PC-3 (cell line): ENCODE results near the gene THADA. TPM values are rescaled to one million over a fixed set of nuclear protein-coding genes. Genes with fewer than 3 reads are reported as not detected.

ENCODE experiments used
- ATAC-seq: fragments of 200-7000 bp; cut with Tn5 transposase; 2 replicates; pipeline ENCODE4 v1.9.1; 2020; ENCODE audit warnings: mild to moderate bottlenecking, moderate library complexity
- BruUV-seq: library from RNA; stranded (reverse); fragments of 400-500 nt; replicated peaks from 2 replicates; lab custom pipeline; 2021; lab: Mats Ljungman, UMichigan
- CTCF ChIA-PET: fragments of 300-600 bp; sonication (Branson Sonifier 250); formaldehyde crosslinking; loops from one replicate; lab custom pipeline; 2022; ENCODE audit warnings: antibody characterized with exemption; lab: Charles Lee
- POLR2A ChIA-PET: fragments of 300-600 bp; sonication (Branson Sonifier 250); formaldehyde crosslinking; loops from one replicate; lab custom pipeline; 2022; ENCODE audit warnings: antibody characterized with exemption; ENCODE audit not compliant: unreplicated experiment; lab: Charles Lee
- DNase-seq: peaks from one replicate; pipeline ENCODE4 v3.0.0-alpha.2; 2015
- H2AFZ ChIP-seq: fragments of 300-600 bp; sonication (generic); 2 replicates; pipeline ENCODE4 v1.6.0; 2016; ENCODE audit warnings: antibody characterized with exemption, low read length
- H3F3A ChIP-seq: fragments of 300-600 bp; sonication (generic); one replicate; pipeline ENCODE4 v1.6.0; 2017; ENCODE audit warnings: antibody characterized with exemption, low read length, control low read depth, mild to moderate bottlenecking; ENCODE audit not compliant: unreplicated experiment
- H3K27ac ChIP-seq: fragments of 300-600 bp; sonication (generic); 2 replicates; pipeline ENCODE4 v1.5.1; 2016; ENCODE audit warnings: mild to moderate bottlenecking, low read length
- H3K27me3 ChIP-seq: fragments of 300-600 bp; sonication (generic); 2 replicates; pipeline ENCODE4 v1.6.1; 2016; ENCODE audit warnings: low read length, mixed read lengths
- H3K36me3 ChIP-seq: fragments of 300-600 bp; sonication (generic); 2 replicates; pipeline ENCODE4 v1.6.1; 2016; ENCODE audit warnings: low read depth, mixed run types, low read length, mixed read lengths
- H3K4me1 ChIP-seq: fragments of 300-600 bp; sonication (generic); 2 replicates; pipeline ENCODE4 v1.5.1; 2016; ENCODE audit warnings: low read length; ENCODE audit not compliant: insufficient read depth
- H3K4me2 ChIP-seq: fragments of 300-600 bp; sonication (generic); 2 replicates; pipeline ENCODE4 v1.6.0; 2016; ENCODE audit warnings: low read length
- H3K4me3 ChIP-seq: fragments of 300-600 bp; sonication (generic); 2 replicates; pipeline ENCODE4 v1.5.1; 2016; ENCODE audit warnings: mild to moderate bottlenecking, low read length, mixed read lengths
- H3K79me2 ChIP-seq: fragments of 300-600 bp; sonication (generic); 2 replicates; pipeline ENCODE4 v1.6.1; 2017; ENCODE audit warnings: low read length, mixed read lengths
- H3K9ac ChIP-seq: fragments of 300-600 bp; sonication (generic); 2 replicates; pipeline ENCODE4 v1.6.0; 2016; ENCODE audit warnings: mild to moderate bottlenecking, low read length
- H3K9me2 ChIP-seq: fragments of 300-600 bp; sonication (generic); replicated peaks from 2 replicates; pipeline ENCODE4 v1.6.1; 2016; ENCODE audit warnings: mixed run types, low read length, mixed read lengths
- H3K9me3 ChIP-seq: fragments of 300-600 bp; sonication (generic); 2 replicates; pipeline ENCODE4 v1.6.1; 2016; ENCODE audit warnings: low read length, mixed read lengths
- H4K20me1 ChIP-seq: fragments of 300-600 bp; sonication (generic); 2 replicates; pipeline ENCODE4 v1.6.1; 2016; ENCODE audit warnings: low read length, mixed read lengths
- CTCF ChIP-seq: fragments of 300-600 bp; sonication (generic); conservative IDR thresholded peaks from 2 replicates; pipeline ENCODE4 v1.5.1; 2017; ENCODE audit warnings: antibody characterized with exemption, low read depth, mild to moderate bottlenecking, low read length
- EZH2 ChIP-seq: fragments of 300-600 bp; sonication (generic); IDR thresholded peaks from one replicate; pipeline ENCODE4 v1.6.1; 2017; ENCODE audit warnings: antibody characterized with exemption, mild to moderate bottlenecking, low read length; ENCODE audit not compliant: unreplicated experiment
- EZH2phosphoT487 ChIP-seq: fragments of 300-600 bp; sonication (generic); IDR thresholded peaks from 2 replicates; pipeline ENCODE4 v1.6.1; 2018; ENCODE audit warnings: mild to moderate bottlenecking, antibody characterized with exemption, low read length, borderline replicate concordance
- intact Hi-C: fragments of 100-400 bp; cut with micrococcal nuclease; formaldehyde crosslinking; loops from 2 replicates; pipeline ENCODE4 v1.9.0; 2023
- total RNA-seq: library from RNA; depleted of rRNA; stranded (reverse); fragments of >200 nt; gene quantifications from 2 replicates; pipeline ENCODE4 v1.2.3, GENCODE V29; 2014

The THADA gene
- total RNA-seq, 1 experiment from 2014 or later: 33.6 TPM

GRCh38 chr2:43609290-43609918 lies 13.6 kb upstream of the THADA start:
- Histone ChIP-seq H3K27me3 (no peaks in the 10 kb centered on the region), H3K79me2 (no peaks in the 10 kb centered on the region), H4K20me1 (no peaks in the 10 kb centered on the region), H3K9me2 (no peaks in the 10 kb centered on the region), H3F3A (no peaks in the 10 kb centered on the region), H3K9me3 (no peaks in the 10 kb centered on the region), H3K9ac (no peak overlapping the region), H3K27ac (no peak overlapping the region), H3K4me3 (no peak overlapping the region), H3K4me2 (no peak overlapping the region), H2AFZ (no peak overlapping the region), H3K4me1 (no peaks in the 10 kb centered on the region), H3K36me3 (no peaks in the 10 kb centered on the region)
- intact Hi-C loops: loop anchor here (1.0 to 5.0 kb wide), 2 partner anchors 750 to 782 kb away; no protein-coding TSS in a partner anchor
- ChIA-PET POLR2A (interaction anchor here (0.6 kb wide), 1 partner anchor 99 kb away, joined by 3 read pairs; no protein-coding TSS in a partner anchor), CTCF (no interaction called here)
- no TSS peak for BruUV-seq
- DNase-seq (peak; percentile 74), ATAC-seq (peak; percentile 74)
- TF ChIP-seq EZH2 (no peak), CTCF (peak; percentile 84)

GRCh38 chr2:43605851-43606250 lies 10.0 kb upstream of the THADA start:
- no peaks in the 10 kb centered on the region for H3K4me1 ChIP-seq
- no peak overlapping the region for H3K9ac ChIP-seq
- H3K27ac ChIP-seq: no peak overlapping the region
- no TSS peak for BruUV-seq
- H4K20me1 ChIP-seq: no peaks in the 10 kb centered on the region
- H2AFZ ChIP-seq: no peak overlapping the region
- H3K9me2 ChIP-seq: no peaks in the 10 kb centered on the region
- TF ChIP-seq CTCF (no peak), EZH2 (no peak), EZH2phosphoT487 (no peak)
- no peak for ATAC-seq
- no peak overlapping the region for H3K4me3 ChIP-seq
- H3K4me2 ChIP-seq: no peak overlapping the region
- no peaks in the 10 kb centered on the region for H3F3A ChIP-seq
- POLR2A ChIA-PET: no interaction called here
- H3K9me3 ChIP-seq: no peaks in the 10 kb centered on the region
- CTCF ChIA-PET: interaction anchor here (0.5 to 1.2 kb wide), 2 partner anchors 9 to 210 kb away, joined by 3 to 8 read pairs; no protein-coding TSS in a partner anchor
- peak; percentile 14 for DNase-seq
- no peaks in the 10 kb centered on the region for H3K79me2 ChIP-seq
- no peaks in the 10 kb centered on the region for H3K36me3 ChIP-seq
- H3K27me3 ChIP-seq: no peaks in the 10 kb centered on the region
- intact Hi-C loops: loop anchor here (5.0 kb wide), 1 partner anchor 779 kb away; no protein-coding TSS in a partner anchor

- no peak overlapping the region for H3K9ac ChIP-seq
- POLR2A ChIA-PET: interaction anchor here (0.6 to 1.1 kb wide), 2 partner anchors 9 to 346 kb away, joined by 3 to 4 read pairs; partner anchors contain the start of gene THADA
- no peak for TF ChIP-seq EZH2phosphoT487
- no peak for TF ChIP-seq EZH2
- peak; percentile 76 for TF ChIP-seq CTCF
These were observed 9.3 kb upstream of the THADA start for GRCh38 chr2:43605079-43605655.

More at GRCh38 chr2:43605079-43605655, 9.3 kb upstream of the THADA start:
- H3K4me3 ChIP-seq: no peak overlapping the region
- H2AFZ ChIP-seq: no peak overlapping the region
- intact Hi-C loops: loop anchor here (5.0 kb wide), 1 partner anchor 778 kb away; no protein-coding TSS in a partner anchor
- H3K36me3 ChIP-seq: no peaks in the 10 kb centered on the region
- no peak overlapping the region for H3K4me2 ChIP-seq
- H3K27me3 ChIP-seq: no peaks in the 10 kb centered on the region
- no TSS peak for BruUV-seq
- DNase-seq: peak; percentile 75
- H3K9me3 ChIP-seq: no peaks in the 10 kb centered on the region
- ATAC-seq: peak; percentile 92
- no peaks in the 10 kb centered on the region for H3F3A ChIP-seq
- no peak overlapping the region for H3K27ac ChIP-seq
- H3K4me1 ChIP-seq: no peaks in the 10 kb centered on the region
- no peaks in the 10 kb centered on the region for H4K20me1 ChIP-seq
- no peaks in the 10 kb centered on the region for H3K79me2 ChIP-seq
- H3K9me2 ChIP-seq: no peaks in the 10 kb centered on the region
- CTCF ChIA-PET: interaction anchor here (0.6 to 1.2 kb wide), 4 partner anchors 9 to 377 kb away, joined by 3 to 13 read pairs (median 4); no protein-coding TSS in a partner anchor
